HG02588 (cell line): ENCODE measurements around the gene ADGRL1.
"Not testable (repeated sequence)": the region's sequence is repeated elsewhere in the genome, so short reads cannot be mapped to it uniquely, and the experiment has no call there.

Source experiments
- ATAC-seq: cut with Tn5 transposase; IDR thresholded peaks from one replicate; pipeline ENCODE4 v1.9.1; 2021; ENCODE audit warnings: mild to moderate bottlenecking, moderate library complexity; ENCODE audit not compliant: unreplicated experiment

ADGRL1 gene

GRCh38 chr19:14196105-14196504 is 9.9 kb downstream of the ADGRL1 start:
- not testable (repeated sequence) for ATAC-seq

GRCh38 chr19:14195216-14195615 is 10.8 kb downstream of the ADGRL1 start:
- ATAC-seq = not testable (repeated sequence)

DNA sequence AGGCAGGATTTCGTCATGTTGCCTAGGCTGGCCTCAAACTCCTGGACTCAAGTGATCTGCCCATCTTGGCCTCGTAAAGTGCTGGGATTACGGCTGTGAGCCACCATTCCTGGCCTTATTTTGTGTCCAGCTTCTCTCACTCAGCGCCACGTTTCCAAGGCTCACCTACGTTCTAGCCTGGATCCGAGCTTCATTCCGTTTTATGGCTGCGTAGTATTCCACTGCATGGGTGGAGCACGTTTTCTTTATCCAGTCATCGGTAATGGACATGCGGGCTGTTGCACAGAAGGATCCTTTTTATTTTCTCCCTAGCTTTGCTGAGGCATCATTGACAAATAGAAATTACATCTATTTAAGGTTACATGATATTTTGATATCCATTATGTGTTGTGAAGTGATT is 16.6 kb downstream of the ADGRL1 start:
- ATAC-seq = no peak

- ATAC-seq = not testable (repeated sequence)
These were observed 17.9 kb downstream of the ADGRL1 start for GRCh38 chr19:14188086-14188485.

GRCh38 chr19:14187561-14187960 is 18.4 kb downstream of the ADGRL1 start:
- ATAC-seq = no peak

DNA sequence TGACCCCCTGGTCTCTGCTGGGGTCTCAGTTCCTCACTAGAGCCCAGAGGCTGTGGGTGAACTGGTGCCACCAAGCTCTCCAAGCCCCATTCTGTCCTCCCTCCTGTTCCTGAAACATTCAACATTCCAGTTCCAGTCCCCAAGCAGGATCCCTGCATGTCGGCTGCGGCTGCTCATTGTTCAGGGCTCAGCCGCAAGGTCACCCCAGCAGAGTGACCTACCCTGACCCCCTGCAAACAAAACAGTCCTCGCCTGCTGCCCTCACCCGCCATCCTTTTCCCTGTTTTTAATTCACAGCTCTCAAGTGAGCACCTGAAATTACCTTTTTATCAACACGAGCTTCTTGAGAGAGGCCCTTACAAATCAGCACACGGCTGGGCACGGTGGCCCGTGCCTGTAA is 19.3 kb downstream of the ADGRL1 start:
- ATAC-seq = not testable (repeated sequence)

DNA sequence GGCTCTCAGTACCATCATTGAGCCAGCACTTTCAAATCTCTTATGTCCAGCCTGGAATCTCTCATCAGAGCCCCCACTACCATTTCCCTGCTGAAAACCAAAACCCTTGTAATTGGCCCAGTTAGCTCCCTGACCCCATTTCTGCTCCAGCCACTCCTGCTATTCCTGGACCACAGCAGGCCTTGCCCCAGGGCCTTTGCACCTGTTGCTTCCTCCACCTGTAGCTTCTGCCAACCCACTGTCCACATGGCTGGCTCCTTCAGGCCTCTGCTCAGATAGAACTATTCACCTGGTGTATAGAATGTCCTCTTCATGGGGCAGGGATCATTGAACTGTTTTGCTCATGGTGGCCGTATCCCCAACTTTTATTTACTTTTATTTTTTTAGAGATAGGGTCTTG is 20.3 kb downstream of the ADGRL1 start:
- ATAC-seq = not testable (repeated sequence)

DNA sequence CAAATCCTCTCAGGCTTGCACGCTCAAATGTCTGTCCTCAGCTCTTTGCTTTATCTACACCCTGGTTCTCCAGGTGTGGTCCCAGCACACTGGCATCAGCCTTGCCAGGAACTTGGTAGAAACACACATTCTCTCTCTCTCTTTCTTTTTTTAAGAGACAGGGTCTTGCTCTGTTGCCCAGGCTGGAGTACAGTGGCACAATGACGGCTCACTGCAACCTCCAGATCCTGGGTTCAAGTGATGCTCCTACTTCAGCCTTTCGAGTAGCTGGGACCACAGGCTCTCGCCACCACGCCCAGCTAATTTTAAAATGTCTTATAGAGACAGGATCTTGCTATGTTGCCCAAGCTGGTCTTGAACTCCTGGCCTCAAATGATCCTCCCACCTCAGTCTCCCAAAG is 20.8 kb downstream of the ADGRL1 start:
- ATAC-seq = no peak

- no peak for ATAC-seq
These were observed 22.1 kb downstream of the ADGRL1 start for GRCh38 chr19:14183741-14184350.

DNA sequence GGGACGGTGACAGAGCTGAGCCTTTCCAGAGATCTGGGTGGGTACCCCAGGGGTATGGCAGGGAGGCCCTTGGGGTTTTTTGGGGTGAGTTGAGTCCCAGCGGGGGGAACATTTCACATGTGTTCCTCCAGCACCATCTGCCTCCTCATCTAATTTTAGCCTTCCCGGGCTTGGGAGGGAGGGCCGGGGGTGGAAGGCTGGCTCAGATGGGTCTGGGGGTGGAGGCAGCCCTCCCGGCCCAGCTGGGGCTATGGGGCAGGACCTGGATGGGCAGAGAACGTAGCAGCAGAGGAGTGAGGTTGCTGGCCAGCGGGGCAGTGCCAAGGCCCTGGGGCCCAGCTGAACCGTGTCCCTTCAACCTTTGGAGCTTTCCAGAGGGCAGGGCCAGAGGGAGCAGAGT is 23.5 kb downstream of the ADGRL1 start:
- ATAC-seq = no peak

GRCh38 chr19:14181906-14182305 is 24.1 kb downstream of the ADGRL1 start:
- ATAC-seq = no peak

DNA sequence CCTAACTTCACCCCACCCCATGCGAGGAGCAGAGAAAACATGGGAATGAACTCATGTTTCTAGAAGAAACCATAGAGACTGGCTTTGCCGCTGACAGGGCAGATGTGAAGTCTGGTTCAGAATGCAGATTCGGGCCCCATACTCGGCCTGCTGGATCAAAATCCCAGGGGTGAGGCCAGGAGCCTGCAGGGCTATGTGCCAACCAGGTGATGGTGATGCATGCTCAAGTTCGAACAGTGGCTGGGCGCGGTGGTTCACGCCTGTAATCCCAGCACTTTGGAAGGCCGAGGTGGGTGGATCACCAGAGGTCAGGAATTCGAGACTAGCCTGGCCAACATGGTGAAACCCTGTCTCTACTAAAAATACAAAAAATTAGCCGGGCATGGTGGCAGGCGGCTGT is 24.8 kb downstream of the ADGRL1 start:
- ATAC-seq = not testable (repeated sequence)

GRCh38 chr19:14177496-14178074 is 28.4 kb downstream of the ADGRL1 start:
- ATAC-seq = no peak

DNA sequence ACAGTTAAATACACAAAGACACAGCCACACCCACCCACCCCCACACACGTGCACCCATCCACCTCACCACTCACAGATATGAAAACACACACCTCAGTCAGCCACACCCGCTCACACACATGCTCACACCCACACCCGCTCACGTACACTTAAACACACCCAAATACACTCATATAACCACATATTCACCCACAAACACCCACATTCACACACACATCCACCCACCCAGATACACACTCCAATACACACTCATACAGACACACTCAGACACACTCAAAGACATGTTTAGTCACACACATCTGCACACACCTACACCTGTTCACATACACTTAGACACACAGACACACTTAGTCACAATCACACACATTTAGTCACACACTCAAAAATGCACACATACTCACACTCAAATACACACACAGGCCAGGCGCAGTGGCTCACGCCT is 30.6 kb downstream of the ADGRL1 start:
- no peak for ATAC-seq

- no peak for ATAC-seq
These were observed 31.1 kb downstream of the ADGRL1 start for GRCh38 chr19:14174883-14175282.

DNA sequence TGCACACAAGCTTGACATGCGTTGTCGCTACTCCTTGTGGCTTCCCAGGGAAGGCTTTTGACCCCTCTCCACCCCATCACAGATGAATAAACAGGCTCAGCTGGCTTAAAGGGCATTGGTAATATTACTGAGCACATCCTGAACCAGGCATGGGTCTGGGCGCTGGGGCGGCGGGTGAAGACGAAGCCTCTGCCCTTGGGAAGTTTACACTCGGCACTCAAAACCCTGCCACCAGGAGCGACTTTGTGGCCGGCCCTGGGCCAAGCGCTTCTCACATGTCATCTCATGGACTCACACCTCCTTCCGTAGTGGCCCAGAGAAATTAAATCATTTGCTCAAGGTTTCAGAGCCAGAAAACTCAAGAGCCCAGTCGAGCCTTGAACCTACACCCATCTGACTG is 37.0 kb downstream of the ADGRL1 start:
- no peak for ATAC-seq

GRCh38 chr19:14168259-14168972 is 37.6 kb downstream of the ADGRL1 start:
- ATAC-seq = no peak

- ATAC-seq = no peak
These were observed 38.3 kb downstream of the ADGRL1 start for GRCh38 chr19:14167576-14168138.

- no peak for ATAC-seq
These were observed 38.9 kb downstream of the ADGRL1 start for GRCh38 chr19:14166999-14167575.

DNA sequence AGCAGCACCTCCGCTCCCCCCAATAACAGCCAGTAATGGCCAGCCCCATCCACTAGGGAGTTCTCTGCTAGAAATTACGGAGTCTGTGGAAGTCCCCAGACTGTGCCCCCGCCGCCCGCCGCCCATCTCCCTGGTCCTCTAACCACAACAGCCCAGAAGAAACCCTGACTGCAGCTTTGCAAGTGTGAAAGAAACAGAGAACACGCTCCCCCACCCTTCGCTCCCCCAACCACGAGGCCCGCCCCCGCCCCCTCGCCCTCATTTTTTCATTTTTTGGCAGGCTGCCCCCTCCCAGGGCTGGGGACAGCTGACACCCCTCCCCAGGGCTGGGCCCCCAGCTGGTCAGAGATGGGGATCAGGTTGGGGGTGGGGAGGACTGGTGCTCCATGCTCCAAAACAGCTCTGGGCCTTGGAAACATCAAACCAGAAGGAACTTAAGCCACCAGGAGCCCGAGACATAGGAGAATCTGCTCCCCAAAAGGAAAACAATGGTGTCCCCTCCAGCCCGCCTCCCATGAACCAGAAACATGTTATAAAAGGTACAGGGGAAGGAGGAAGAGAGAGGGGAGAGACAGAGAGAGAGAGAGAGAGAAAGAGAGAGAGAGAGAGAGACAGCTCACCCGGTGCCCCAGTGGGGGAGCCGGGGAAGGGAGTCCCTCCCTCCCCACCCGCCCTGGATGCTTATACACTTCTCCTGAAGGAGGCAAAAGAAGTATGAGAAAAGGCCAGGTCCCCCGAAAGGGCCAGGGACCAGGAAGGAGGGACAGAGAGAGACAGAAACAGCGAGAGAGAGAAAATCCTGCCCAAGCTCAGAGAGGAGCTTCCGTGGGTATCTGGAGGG is 39.8 kb downstream of the ADGRL1 start:
- ATAC-seq = no peak
